K562 (cell line): ENCODE data around the gene GFRA1. TPM values are rescaled to one million over a fixed set of nuclear protein-coding genes. Genes with fewer than 3 reads are reported as not detected.

ENCODE experiments used
- ATAC-seq: fragments of 200-7000 bp; cut with Tn5 transposase; 3 replicates; pipeline ENCODE4 v1.9.1; 2020; ENCODE audit warnings: moderate library complexity
- BruUV-seq: library from RNA; stranded (reverse); fragments of 400-500 nt; replicated peaks from 2 replicates; lab custom pipeline; 2021; lab: Mats Ljungman, UMichigan
- CTCF ChIA-PET: fragments of 300-600 bp; formaldehyde crosslinking; extraction: SDS; loops from one replicate; lab custom pipeline; 2021; ENCODE audit warnings: low intra/inter-chr PET ratio; lab: Yijun Ruan, JAX
- POLR2A ChIA-PET: fragments of 300-600, 350-650 bp; sonication (Branson Sonifier 250); formaldehyde crosslinking; extraction: SDS; loops from one replicate; lab custom pipeline; 2021; ENCODE audit warnings: antibody characterized with exemption, inconsistent platforms; lab: Yijun Ruan, JAX
- DNase-seq, 4 experiments: peaks; one replicate each; pipeline versions ENCODE4 v3.0.0 to v3.0.0-alpha.2; 2011 to 2018; ENCODE audit warnings: low spot score in 3 of 4, mixed read lengths in 3 of 4; ENCODE audit errors: extremely low read depth in 1 of 4
- FAIRE-seq: peaks from 2 replicates; lab custom pipeline; 2011; peaks lifted over from hg19 to GRCh38; lab: Jason Lieb, UNC
- H2AFZ ChIP-seq: 2 replicates; pipeline ENCODE4 v1.6.0; 2011; ENCODE audit warnings: low read depth, low read length, control low read depth, inconsistent platforms
- H3K27ac ChIP-seq: fragments of 200-600 bp; 3 replicates; pipeline ENCODE4 v1.8.0; 2011; ENCODE audit warnings: low read depth, mild to moderate bottlenecking, control low read depth, inconsistent platforms, low read length, moderate library complexity, mixed read lengths; ENCODE audit errors: extremely low read depth
- H3K27me3 ChIP-seq, 2 experiments: fragments of 300-600 bp in 1 of 2; 2 replicates in 1 of 2; 3 replicates in 1 of 2; pipeline versions ENCODE4 v1.6.0 to v1.8.0; 2011; ENCODE audit warnings: inconsistent platforms in 2 of 2, low read length in 2 of 2, mild to moderate bottlenecking in 1 of 2, mixed read lengths in 1 of 2, moderate library complexity in 1 of 2; ENCODE audit not compliant: control insufficient read depth in 2 of 2, insufficient read depth in 2 of 2
- H3K36me3 ChIP-seq: fragments of 300-600 bp; 3 replicates; pipeline ENCODE4 v1.8.0; 2011; ENCODE audit warnings: mild to moderate bottlenecking, low read length, inconsistent platforms; ENCODE audit not compliant: control insufficient read depth, insufficient read depth
- H3K4me1 ChIP-seq, 2 experiments: fragments of 200-600 bp in 1 of 2; replicated peaks in 1 of 2; 2 replicates in 1 of 2; 3 replicates in 1 of 2; pipeline versions ENCODE4 v1.5.1 to v1.8.0; 2011; ENCODE audit warnings: inconsistent platforms in 2 of 2, low read length in 2 of 2, mild to moderate bottlenecking in 1 of 2, mixed read lengths in 1 of 2, moderate library complexity in 1 of 2; ENCODE audit not compliant: control insufficient read depth in 2 of 2, insufficient read depth in 2 of 2
- H3K4me2 ChIP-seq: 2 replicates; pipeline ENCODE4 v1.6.1; 2011; ENCODE audit warnings: low read length, control low read depth, inconsistent platforms, mixed read lengths; ENCODE audit not compliant: insufficient read depth
- H3K4me3 ChIP-seq: fragments of 200-600 bp; sonication (generic), shearing (Covaris generic); 2 replicates; pipeline ENCODE4 v1.5.1; 2016; ENCODE audit warnings: control low read depth, inconsistent platforms
- H3K79me2 ChIP-seq: fragments of 200-600 bp; 3 replicates; pipeline ENCODE4 v1.8.0; 2011; ENCODE audit warnings: low read length, inconsistent platforms; ENCODE audit not compliant: control insufficient read depth, insufficient read depth
- H3K9ac ChIP-seq, 2 experiments: 2 replicates each; pipeline versions ENCODE4 v1.6.0 to v1.6.1; 2011; ENCODE audit warnings: low read depth in 2 of 2, low read length in 2 of 2, control low read depth in 1 of 2, inconsistent platforms in 1 of 2, mild to moderate bottlenecking in 1 of 2, mixed read lengths in 1 of 2; ENCODE audit not compliant: insufficient read depth in 1 of 2
- H3K9me1 ChIP-seq: one replicate; pipeline ENCODE4 v1.6.0; 2011; ENCODE audit warnings: inconsistent platforms, mild to moderate bottlenecking, low read length, moderate library complexity; ENCODE audit not compliant: control insufficient read depth, insufficient read depth
- H3K9me3 ChIP-seq: replicated peaks from 2 replicates; pipeline ENCODE4 v1.5.1; 2011; ENCODE audit warnings: low read depth, low read length, inconsistent platforms; ENCODE audit not compliant: control insufficient read depth, insufficient read depth
- H4K20me1 ChIP-seq: replicated peaks from 2 replicates; pipeline ENCODE4 v1.6.1; 2011; ENCODE audit warnings: low read length, inconsistent platforms, mixed read lengths; ENCODE audit not compliant: control insufficient read depth, insufficient read depth
- ATF6 ChIP-seq: sonication (generic); formaldehyde crosslinking; IDR thresholded peaks from 2 replicates; pipeline ENCODE4 v1.4.0; 2020; ENCODE audit warnings: mild to moderate bottlenecking, missing genetic modification reagents
- GABPB1 ChIP-seq: sonication (generic); formaldehyde crosslinking; IDR thresholded peaks from 2 replicates; pipeline ENCODE4 v1.8.0; 2022; ENCODE audit warnings: mild to moderate bottlenecking, missing genetic modification reagents
- NR0B1 ChIP-seq: fragments of 450-650 bp; IDR thresholded peaks from one replicate; pipeline ENCODE4 v1.6.1; 2018; ENCODE audit warnings: mild to moderate bottlenecking, moderate library complexity; ENCODE audit not compliant: partially characterized antibody
- SFPQ ChIP-seq: fragments of 200-400 bp; formaldehyde crosslinking; IDR thresholded peaks from 2 replicates; pipeline ENCODE4 v1.6.1; 2017; ENCODE audit warnings: mild to moderate bottlenecking, low read depth, low read length, moderate library complexity
- TAF9B ChIP-seq: fragments of 450-650 bp; IDR thresholded peaks from 2 replicates; pipeline ENCODE4 v1.6.1; 2018; ENCODE audit warnings: mild to moderate bottlenecking; ENCODE audit not compliant: partially characterized antibody
- TEAD1 ChIP-seq, 2 experiments: fragments of 450-650 bp in 1 of 2; sonication (generic) in 1 of 2; formaldehyde crosslinking; IDR thresholded peaks; 2 replicates each; pipeline versions ENCODE4 v1.4.0 to v1.8.0; 2020 to 2022; ENCODE audit warnings: mild to moderate bottlenecking in 2 of 2, missing genetic modification reagents in 1 of 2
- VEZF1 ChIP-seq: fragments of 200-800 bp; sonication (Bioruptor generic); IDR thresholded peaks from 2 replicates; pipeline ENCODE4 v1.6.1; 2017; ENCODE audit warnings: missing genetic modification characterization, missing compliant biosample characterization
- ZNF217 ChIP-seq: sonication (generic); formaldehyde crosslinking; IDR thresholded peaks from 2 replicates; pipeline ENCODE4 v1.8.0; 2022; ENCODE audit warnings: mild to moderate bottlenecking, missing genetic modification reagents
- ZNF449 ChIP-seq: fragments of 250-450 bp; sonication (Bioruptor Pico); IDR thresholded peaks from 2 replicates; pipeline ENCODE4 v1.8.0; 2022; ENCODE audit warnings: moderate library complexity, mild to moderate bottlenecking, inconsistent platforms
- WGBS: fragments of 100-300 bp; shearing (Covaris generic); methylation state at CpG from one replicate; pipeline ENCODE4 v1.1.6; 2016; ENCODE audit warnings: low coverage, mixed read lengths; ENCODE audit not compliant: insufficient coverage; ENCODE audit errors: missing lambda C conversion rate; 5-methylcytosine and 5-hydroxymethylcytosine counted together
- in situ Hi-C: fragments of 300-500 bp; cut with MboI; formaldehyde crosslinking; loops from 4 replicates; pipeline ENCODE4 v1.15.0; 2018; ENCODE audit warnings: inconsistent platforms, mixed read lengths
- intact Hi-C: fragments of 100-400 bp; cut with micrococcal nuclease; formaldehyde crosslinking; loops from 2 replicates; pipeline ENCODE4 v1.14.2; 2022
- polyA plus RNA-seq, 8 experiments: library from polyadenylated mRNA; depleted of rRNA in 4 of 8; stranded (reverse) in 5 of 8; unstranded in 3 of 8; fragments of >200 nt; fragmentation: Nextera tagmentation in 2 of 8; fragmentation: Illumina TruSeq in 1 of 8; extraction: Ambion mirVana in 2 of 8; extraction: Trizol in 1 of 8; gene quantifications; 2 replicates each; pipeline versions ENCODE4 v1.2.1 to v1.2.3, GENCODE V29; 2011 to 2014; ENCODE audit warnings: inconsistent platforms in 1 of 8, missing spikeins in 1 of 8
- total RNA-seq, 7 experiments: library from RNA; depleted of rRNA in 6 of 7; stranded (reverse); fragments of >200 nt in 6 of 7; fragmentation: Illumina TruSeq in 2 of 7; extraction: Trizol in 2 of 7; gene quantifications; 2 replicates each; pipeline versions ENCODE4 v1.2.1 to v1.2.3, GENCODE V29; 2011 to 2021; ENCODE audit warnings: low replicate concordance in 1 of 7

GFRA1 gene
- total and polyA plus RNA-seq, 9 of the 15 experiments (the other 6 are each of a cell fraction or from before 2014, with no cell fraction given) = 0.04 TPM; not detected in 8

GRCh38 chr10:116262678-116263077 is 10.3 kb downstream of the GFRA1 start:
- Histone ChIP-seq H3K4me1 (no peaks in the 10 kb centered on the region), H4K20me1 (no peaks in the 10 kb centered on the region), H2AFZ (no peak overlapping the region), H3K27ac (no peak overlapping the region), H3K4me2 (no peak overlapping the region), H3K9me3 (no peaks in the 10 kb centered on the region), H3K79me2 (no peaks in the 10 kb centered on the region), H3K27me3 (no peaks in the 10 kb centered on the region), H3K9me1 (no peaks in the 10 kb centered on the region), H3K9ac (no peak overlapping the region), H3K4me3 (no peak overlapping the region), H3K36me3 (no peaks in the 10 kb centered on the region)
- in situ Hi-C loops (no loop called here), intact Hi-C loops (no loop called here)
- ChIA-PET POLR2A (no interaction called here), CTCF (no interaction called here)
- FAIRE-seq = no peak
- TF ChIP-seq ZNF449 = no peak
- no peak for TF ChIP-seq GABPB1
- TF ChIP-seq VEZF1 (CRISPR knock-in tag) = no peak
- no peak for TF ChIP-seq ZNF217
- no peak for TF ChIP-seq NR0B1
- no peak for TF ChIP-seq TEAD1 (CRISPR knock-in tag; IDR thresholded peaks at IDR 0.05)
- TF ChIP-seq TAF9B = no peak
- TF ChIP-seq SFPQ = no peak
- no peak for TF ChIP-seq ATF6 (CRISPR knock-in tag)
- WGBS = 0% methylated on average over 2 of the region's 3 CpGs
- no peak for DNase-seq
- no TSS peak for BruUV-seq
- no peak for ATAC-seq
